OCI-LY7 (cell line): ENCODE results near the gene ZHX3. TPM values are rescaled to one million over a fixed set of nuclear protein-coding genes. Genes with fewer than 3 reads are reported as not detected.

Source experiments
- BruUV-seq: library from RNA; stranded (reverse); fragments of 400-500 nt; replicated peaks from 2 replicates; lab custom pipeline; 2021; lab: Mats Ljungman, UMichigan
- CTCF ChIA-PET: fragments of 300-600 bp; sonication (Branson Sonifier 250); formaldehyde crosslinking; loops from one replicate; lab custom pipeline; 2022; ENCODE audit warnings: antibody characterized with exemption; ENCODE audit not compliant: unreplicated experiment; lab: Charles Lee
- POLR2A ChIA-PET: fragments of 300-600 bp; sonication (Branson Sonifier 250); formaldehyde crosslinking; loops from one replicate; lab custom pipeline; 2022; ENCODE audit warnings: antibody characterized with exemption; lab: Charles Lee
- DNase-seq: peaks from one replicate; pipeline ENCODE4 v3.0.0-alpha.2; 2015; ENCODE audit warnings: low spot score
- H2AFZ ChIP-seq: fragments of 200-600 bp; sonication (generic), shearing (Covaris generic); 2 replicates; pipeline ENCODE4 v1.6.1; 2014; ENCODE audit warnings: mild to moderate bottlenecking, antibody characterized with exemption, low read length, moderate library complexity
- H3K27ac ChIP-seq: fragments of 200-600 bp; sonication (generic); 2 replicates; pipeline ENCODE4 v1.5.1; 2014; ENCODE audit warnings: mixed run types, low read depth, mild to moderate bottlenecking, moderate library complexity, low read length, inconsistent platforms; ENCODE audit not compliant: poor library complexity, severe bottlenecking
- H3K36me3 ChIP-seq: fragments of 200-600 bp; sonication (generic); 2 replicates; pipeline ENCODE4 v1.6.1; 2014; ENCODE audit warnings: mild to moderate bottlenecking, antibody characterized with exemption, low read length, moderate library complexity, mixed read lengths; ENCODE audit not compliant: insufficient read depth
- H3K4me1 ChIP-seq: fragments of 200-600 bp; sonication (generic); 2 replicates; pipeline ENCODE4 v1.5.1; 2014; ENCODE audit warnings: mild to moderate bottlenecking, low read length; ENCODE audit not compliant: insufficient read depth, poor library complexity, severe bottlenecking
- H3K4me2 ChIP-seq: fragments of 200-600 bp; sonication (generic); 2 replicates; pipeline ENCODE4 v1.6.1; 2014; ENCODE audit warnings: mild to moderate bottlenecking, low read length
- H3K4me3 ChIP-seq: fragments of 200-600 bp; sonication (generic); 2 replicates; pipeline ENCODE4 v1.5.1; 2014; ENCODE audit warnings: mild to moderate bottlenecking, low read depth, low read length; ENCODE audit not compliant: poor library complexity, severe bottlenecking
- H3K79me2 ChIP-seq: fragments of 200-600 bp; sonication (generic); 2 replicates; pipeline ENCODE4 v1.6.1; 2016; ENCODE audit warnings: low read depth, mild to moderate bottlenecking, low read length, moderate library complexity, mixed read lengths; ENCODE audit not compliant: insufficient read depth
- H3K9me2 ChIP-seq: fragments of 200-600 bp; sonication (generic); 2 replicates; pipeline ENCODE4 v1.6.1; 2016; ENCODE audit warnings: mild to moderate bottlenecking, low read length, mixed read lengths; ENCODE audit not compliant: insufficient read depth
- H3K9me3 ChIP-seq: fragments of 200-600 bp; sonication (generic); 2 replicates; pipeline ENCODE4 v1.6.1; 2014; ENCODE audit warnings: mild to moderate bottlenecking, mixed run types, low read length, mixed read lengths
- H4K20me1 ChIP-seq: fragments of 200-600 bp; sonication (generic); 2 replicates; pipeline ENCODE4 v1.6.1; 2014; ENCODE audit warnings: mild to moderate bottlenecking, antibody characterized with exemption, low read length, moderate library complexity, mixed read lengths; ENCODE audit not compliant: insufficient read depth
- CTCF ChIP-seq: fragments of 200-600 bp; sonication (generic); conservative IDR thresholded peaks from 2 replicates; pipeline ENCODE4 v1.5.1; 2014; ENCODE audit warnings: mild to moderate bottlenecking, antibody characterized with exemption, low read length, moderate library complexity, mixed read lengths
- EZH2phosphoT487 ChIP-seq: fragments of 200-600 bp; sonication (generic); IDR thresholded peaks from 2 replicates; pipeline ENCODE4 v1.6.1; 2018; ENCODE audit warnings: low read depth, borderline replicate concordance, mild to moderate bottlenecking, mixed run types, antibody characterized with exemption, low read length, moderate library complexity, mixed read lengths
- intact Hi-C: fragments of 100-400 bp; cut with micrococcal nuclease; formaldehyde crosslinking; loops from one replicate; pipeline ENCODE4 v1.10.0; 2022; ENCODE audit not compliant: unreplicated experiment
- total RNA-seq, 2 experiments: library from RNA; depleted of rRNA in 1 of 2; stranded (reverse); fragments of >200 nt in 1 of 2; shearing (Covaris generic) in 1 of 2; gene quantifications; 2 replicates each; pipeline ENCODE4 v1.2.3, GENCODE V29; 2014 to 2022

Gene ZHX3
- total RNA-seq, 2 experiments from 2014 or later, result 5.8 to 16.9 TPM

GRCh38 chr20:41366546-41367392 lies 49.2 kb upstream of the ZHX3 start, which contains the start of gene EMILIN3:
Gene EMILIN3 (minus strand): TSS chr20:41366818. CDS start chr20:41366634, 184 bp downstream.
- Histone ChIP-seq H4K20me1 (no peaks in the 10 kb centered on the region), H3K27ac (no peak within 1 kb of the TSS), H3K79me2 (no peaks in the 10 kb centered on the region), H3K4me3 (no peak within 1 kb of the TSS), H3K4me1 (no peaks in the 10 kb centered on the region), H2AFZ (no peak within 1 kb of the TSS), H3K9me3 (no peaks in the 10 kb centered on the region), H3K9me2 (no peaks in the 10 kb centered on the region), H3K36me3 (no peaks in the 10 kb centered on the region), H3K4me2 (no peak within 1 kb of the TSS)
- ChIA-PET POLR2A (no interaction called here), CTCF (no interaction called here)
- intact Hi-C loops, result no loop called here
- no peak for TF ChIP-seq EZH2phosphoT487
- TF ChIP-seq CTCF, result no peak
- DNase-seq, result no peak
- BruUV-seq, result no TSS peak

- Histone ChIP-seq H3K9me2 (no peaks in the 10 kb centered on the region), H3K27ac (no peak overlapping the region), H3K4me1 (no peaks in the 10 kb centered on the region), H3K4me2 (no peak overlapping the region), H3K4me3 (no peak overlapping the region), H3K9me3 (no peaks in the 10 kb centered on the region), H3K36me3 (no peaks in the 10 kb centered on the region), H3K79me2 (no peaks in the 10 kb centered on the region), H4K20me1 (no peaks in the 10 kb centered on the region), H2AFZ (no peak overlapping the region)
- BruUV-seq, result no TSS peak
- ChIA-PET POLR2A (no interaction called here), CTCF (no interaction called here)
- no peak for DNase-seq
- intact Hi-C loops, result no loop called here
- TF ChIP-seq EZH2phosphoT487 (no peak), CTCF (no peak)
These were observed 48.4 kb upstream of the ZHX3 start for GRCh38 chr20:41365777-41366545.
